Activated CD4-positive, alpha-beta T cell treated with anti-CD3 and anti-CD28 coated beads, Interleukin-2, amount 10 ng/mL, durations not matched to agents 24 days and 14 days (primary cell): ENCODE measurements around the gene FBXO8. TPM values are rescaled to one million over a fixed set of nuclear protein-coding genes. Genes with fewer than 3 reads are reported as not detected.

Source experiments
- DNase-seq: peaks from one replicate; pipeline ENCODE4 v3.0.0; 2022
- H3K27ac Mint-ChIP-seq: one replicate; pipeline ENCODE4 v1.8.0; 2022; ENCODE audit warnings: mild to moderate bottlenecking, mixed read lengths
- H3K27me3 Mint-ChIP-seq: one replicate; pipeline ENCODE4 v1.8.0; 2022; ENCODE audit warnings: mixed read lengths
- H3K36me3 Mint-ChIP-seq: one replicate; pipeline ENCODE4 v1.8.0; 2022; ENCODE audit warnings: low read depth, mild to moderate bottlenecking, mixed read lengths
- H3K4me1 Mint-ChIP-seq: one replicate; pipeline ENCODE4 v1.8.0; 2021; ENCODE audit warnings: mixed read lengths
- H3K4me3 Mint-ChIP-seq: one replicate; pipeline ENCODE4 v1.8.0; 2022; ENCODE audit warnings: mild to moderate bottlenecking, moderate library complexity, mixed read lengths
- H3K9me3 Mint-ChIP-seq: one replicate; pipeline ENCODE4 v1.8.0; 2021; ENCODE audit warnings: mixed read lengths
- intact Hi-C: fragments of 100-400 bp; cut with micrococcal nuclease; formaldehyde crosslinking; loops from one replicate; pipeline ENCODE4 v1.15.1; 2023
- total RNA-seq: library from RNA; stranded (reverse); gene quantifications from 2 replicates; pipeline ENCODE4 v1.2.3, GENCODE V29; 2022

The FBXO8 gene
- total RNA-seq, 1 donor from 2014 or later, result 18.3 TPM

- H3K27me3 Mint-ChIP-seq, result peaks cover 31% of the 10 kb centered on the region
- no peaks in the 10 kb centered on the region for H3K9me3 Mint-ChIP-seq
- no peak for DNase-seq
- no peak overlapping the region for H3K27ac Mint-ChIP-seq
- intact Hi-C loops, result no loop called here
- H3K36me3 Mint-ChIP-seq, result no peaks in the 10 kb centered on the region
- no peak overlapping the region for H3K4me3 Mint-ChIP-seq
- no peaks in the 10 kb centered on the region for H3K4me1 Mint-ChIP-seq
Observed at GRCh38 chr4:174204164-174204831, 79.2 kb downstream of the FBXO8 start.

DNA sequence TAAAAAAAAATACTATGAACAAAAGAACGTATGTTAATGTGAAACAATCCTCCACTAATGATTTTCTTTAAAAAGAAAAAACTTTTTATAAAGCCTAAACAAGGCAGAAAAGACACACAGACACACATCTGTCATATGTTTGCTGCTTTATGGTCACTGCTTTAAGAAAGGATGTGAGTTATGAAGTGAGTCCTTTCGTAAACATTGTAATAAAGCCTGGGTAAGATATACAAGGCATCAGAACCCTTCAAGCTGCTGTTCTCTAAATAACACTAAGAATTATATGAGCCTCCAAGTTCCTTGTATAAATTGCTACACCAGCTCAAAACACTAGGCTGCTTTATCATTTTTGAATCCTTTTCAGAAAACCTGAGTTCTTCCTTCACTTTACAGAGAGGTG, 81.6 kb downstream of the FBXO8 start:
- no peak for DNase-seq
- Mint-ChIP-seq H3K4me3 (no peak overlapping the region), H3K36me3 (no peaks in the 10 kb centered on the region), H3K27me3 (peaks cover 21% of the 10 kb centered on the region), H3K4me1 (no peaks in the 10 kb centered on the region), H3K27ac (no peak overlapping the region), H3K9me3 (no peaks in the 10 kb centered on the region)
- intact Hi-C loops, result no loop called here

DNA sequence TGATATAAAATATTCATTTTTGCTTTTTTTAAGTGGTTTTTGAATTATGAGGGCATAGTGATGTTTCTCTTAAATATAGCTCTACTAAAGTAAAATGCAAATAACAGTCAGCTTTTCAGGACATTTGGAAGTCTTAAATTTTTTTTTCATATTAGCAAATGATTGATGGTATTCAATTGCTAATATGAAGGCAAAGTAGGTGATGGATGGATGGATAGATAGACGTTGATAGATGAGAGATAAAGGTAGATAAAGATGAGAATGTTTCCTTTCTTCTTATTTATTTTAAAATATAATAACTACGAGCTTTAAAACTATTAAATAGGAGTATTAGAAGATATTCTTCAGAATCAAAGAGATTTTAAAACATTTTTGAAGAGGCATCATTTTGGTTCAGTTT, 83.7 kb downstream of the FBXO8 start:
- Mint-ChIP-seq H3K9me3 (no peaks in the 10 kb centered on the region), H3K27me3 (peaks cover 17% of the 10 kb centered on the region), H3K4me1 (no peaks in the 10 kb centered on the region), H3K36me3 (no peaks in the 10 kb centered on the region), H3K4me3 (no peak overlapping the region), H3K27ac (no peak overlapping the region)
- no peak for DNase-seq
- intact Hi-C loops, result no loop called here

- Mint-ChIP-seq H3K9me3 (no peaks in the 10 kb centered on the region), H3K27ac (no peak overlapping the region), H3K36me3 (no peaks in the 10 kb centered on the region), H3K4me3 (no peak overlapping the region), H3K4me1 (no peaks in the 10 kb centered on the region), H3K27me3 (peaks cover 14% of the 10 kb centered on the region)
- intact Hi-C loops, result no loop called here
- DNase-seq, result no peak
Observed at GRCh38 chr4:174198828-174199227, 84.6 kb downstream of the FBXO8 start.

GRCh38 chr4:174198396-174198795, 85.1 kb downstream of the FBXO8 start:
- intact Hi-C loops, result no loop called here
- Mint-ChIP-seq H3K9me3 (no peaks in the 10 kb centered on the region), H3K27ac (no peak overlapping the region), H3K4me3 (no peak overlapping the region), H3K36me3 (no peaks in the 10 kb centered on the region), H3K27me3 (peaks cover 14% of the 10 kb centered on the region), H3K4me1 (no peaks in the 10 kb centered on the region)
- no peak for DNase-seq

DNA sequence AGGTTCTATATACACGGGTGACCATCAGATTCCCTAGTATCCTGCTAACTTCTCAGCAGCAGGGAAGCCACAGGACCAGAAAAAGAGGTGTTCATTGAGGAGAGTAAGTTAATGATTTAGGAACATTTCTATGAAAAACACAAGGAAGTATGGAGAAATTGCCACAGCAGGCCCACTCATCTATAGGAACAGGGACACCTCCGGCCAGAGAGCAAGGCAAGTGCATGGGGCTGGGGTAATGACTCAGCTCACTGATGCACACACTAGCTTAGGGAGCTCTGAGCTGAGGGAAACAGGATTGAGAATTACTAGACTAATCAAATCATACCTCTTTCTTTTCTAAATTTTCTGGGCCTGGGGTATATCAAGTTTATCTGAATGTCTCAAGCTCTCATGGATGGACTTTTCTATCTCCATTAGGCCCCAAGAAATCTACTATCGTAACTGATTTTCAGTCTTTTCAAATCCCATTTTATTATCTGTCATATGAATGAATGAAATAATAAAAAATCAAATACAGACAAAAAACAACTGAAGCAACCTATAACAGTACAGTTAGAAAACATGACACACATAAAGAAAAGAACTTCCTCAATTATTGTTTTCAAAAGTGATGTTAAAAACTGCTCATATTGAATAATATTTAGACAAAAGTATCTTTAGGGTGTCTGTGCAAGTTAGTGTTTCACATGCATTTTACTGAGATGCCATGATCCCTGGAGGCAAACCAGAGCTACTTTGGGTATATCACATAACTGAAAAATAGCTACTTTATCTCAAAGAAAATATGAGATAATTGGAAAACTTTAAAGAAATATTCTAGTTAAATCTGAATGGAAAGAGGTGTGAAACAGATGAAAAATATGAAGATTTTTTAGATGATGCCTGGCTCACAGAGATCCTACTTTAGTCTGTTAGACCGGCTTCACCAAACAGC, 89.8 kb downstream of the FBXO8 start:
- intact Hi-C loops, result no loop called here
- peak; percentile 23 for DNase-seq
- Mint-ChIP-seq H3K4me1 (no peaks in the 10 kb centered on the region), H3K4me3 (no peak overlapping the region), H3K9me3 (no peaks in the 10 kb centered on the region), H3K27me3 (peaks cover 11% of the 10 kb centered on the region), H3K36me3 (no peaks in the 10 kb centered on the region), H3K27ac (no peak overlapping the region)

GRCh38 chr4:174192943-174193342, 90.5 kb downstream of the FBXO8 start:
- Mint-ChIP-seq H3K27me3 (peaks cover 10% of the 10 kb centered on the region), H3K27ac (no peak overlapping the region), H3K9me3 (no peaks in the 10 kb centered on the region), H3K4me1 (no peaks in the 10 kb centered on the region), H3K36me3 (no peaks in the 10 kb centered on the region), H3K4me3 (no peak overlapping the region)
- intact Hi-C loops, result no loop called here
- no peak for DNase-seq

DNA sequence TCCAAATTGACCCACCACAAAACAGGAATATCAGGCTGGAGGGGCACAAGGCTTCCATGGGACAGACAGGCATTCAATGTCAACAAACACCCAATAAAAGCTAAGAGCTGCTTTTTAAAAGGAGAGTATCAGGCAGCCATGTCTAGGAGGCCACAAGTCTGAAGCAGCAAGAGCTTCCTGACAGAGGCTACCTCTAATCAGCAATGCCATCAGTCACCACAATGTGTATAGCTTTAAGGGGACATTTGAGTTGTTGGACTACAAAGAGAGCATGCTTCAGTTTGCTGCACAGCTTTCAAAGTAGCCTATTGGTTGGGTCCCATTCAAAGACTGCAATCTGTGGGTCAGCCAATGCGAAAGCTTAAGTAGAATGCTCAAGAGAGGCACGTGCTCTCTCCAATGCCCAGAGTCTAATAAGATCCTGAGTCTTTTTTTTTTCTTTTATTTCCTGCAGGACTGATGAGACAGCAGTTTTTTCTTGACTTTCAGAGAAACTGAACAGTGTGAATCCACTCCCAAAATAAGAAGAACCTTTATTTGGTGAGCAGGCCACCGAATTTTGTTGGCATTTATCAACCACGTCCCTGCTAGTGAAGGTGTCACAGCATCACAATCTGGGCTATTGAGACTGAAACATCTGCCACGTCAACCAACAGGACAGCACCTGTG, 92.5 kb downstream of the FBXO8 start:
- H3K27ac Mint-ChIP-seq, result no peak overlapping the region
- no peak overlapping the region for H3K4me3 Mint-ChIP-seq
- H3K27me3 Mint-ChIP-seq, result peaks cover 14% of the 10 kb centered on the region
- DNase-seq, result no peak
- H3K36me3 Mint-ChIP-seq, result no peaks in the 10 kb centered on the region
- H3K4me1 Mint-ChIP-seq, result no peaks in the 10 kb centered on the region
- no peaks in the 10 kb centered on the region for H3K9me3 Mint-ChIP-seq
- intact Hi-C loops, result no loop called here

DNA sequence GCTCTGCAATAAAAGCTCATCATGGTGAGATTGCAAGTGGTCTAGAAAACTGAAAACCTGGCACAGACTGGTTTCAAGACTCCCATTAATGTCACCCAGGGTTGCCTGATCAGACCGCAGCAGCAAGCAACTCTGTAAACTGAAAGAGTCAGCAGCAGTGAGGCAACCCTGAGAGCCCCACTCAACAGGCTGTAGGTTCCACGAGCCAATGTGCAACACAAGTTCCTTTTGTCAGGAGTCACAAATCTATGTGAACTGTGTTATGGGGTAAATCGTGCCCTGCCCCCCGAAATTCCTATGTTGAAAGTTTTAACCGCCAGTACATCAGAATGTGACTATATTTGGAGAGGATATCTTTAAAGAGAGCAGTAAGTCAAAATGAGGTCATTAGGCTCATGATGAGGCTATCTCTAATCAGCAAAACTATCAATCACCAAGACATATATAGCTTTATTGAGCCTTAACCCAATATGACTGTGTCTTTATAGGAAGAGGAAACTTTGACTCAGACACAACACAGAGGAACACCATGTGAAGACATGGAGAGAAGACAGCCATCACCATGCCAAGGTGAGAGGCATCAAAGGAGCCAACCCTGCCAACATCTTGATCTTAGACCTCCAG, 94.0 kb downstream of the FBXO8 start:
- Mint-ChIP-seq H3K4me1 (no peaks in the 10 kb centered on the region), H3K9me3 (no peaks in the 10 kb centered on the region), H3K4me3 (no peak overlapping the region), H3K36me3 (no peaks in the 10 kb centered on the region), H3K27ac (no peak overlapping the region), H3K27me3 (peaks cover 19% of the 10 kb centered on the region)
- intact Hi-C loops, result no loop called here
- DNase-seq, result no peak

Other genes starting within 250 kb of the FBXO8 start
- 18.2 and 20.3 TPM in 2 replicates for gene CEP44, start 244 bp upstream of the FBXO8 start, total RNA-seq
- 1.1 and 1.4 TPM in 2 replicates for gene HPGD, start 238.8 kb upstream of the FBXO8 start, total RNA-seq